Measurements from ENCODE around the gene FUT1.
A peak's percentile ranks its signal among the peaks of the same experiment; 100 is the strongest.

Gene FUT1

DNA sequence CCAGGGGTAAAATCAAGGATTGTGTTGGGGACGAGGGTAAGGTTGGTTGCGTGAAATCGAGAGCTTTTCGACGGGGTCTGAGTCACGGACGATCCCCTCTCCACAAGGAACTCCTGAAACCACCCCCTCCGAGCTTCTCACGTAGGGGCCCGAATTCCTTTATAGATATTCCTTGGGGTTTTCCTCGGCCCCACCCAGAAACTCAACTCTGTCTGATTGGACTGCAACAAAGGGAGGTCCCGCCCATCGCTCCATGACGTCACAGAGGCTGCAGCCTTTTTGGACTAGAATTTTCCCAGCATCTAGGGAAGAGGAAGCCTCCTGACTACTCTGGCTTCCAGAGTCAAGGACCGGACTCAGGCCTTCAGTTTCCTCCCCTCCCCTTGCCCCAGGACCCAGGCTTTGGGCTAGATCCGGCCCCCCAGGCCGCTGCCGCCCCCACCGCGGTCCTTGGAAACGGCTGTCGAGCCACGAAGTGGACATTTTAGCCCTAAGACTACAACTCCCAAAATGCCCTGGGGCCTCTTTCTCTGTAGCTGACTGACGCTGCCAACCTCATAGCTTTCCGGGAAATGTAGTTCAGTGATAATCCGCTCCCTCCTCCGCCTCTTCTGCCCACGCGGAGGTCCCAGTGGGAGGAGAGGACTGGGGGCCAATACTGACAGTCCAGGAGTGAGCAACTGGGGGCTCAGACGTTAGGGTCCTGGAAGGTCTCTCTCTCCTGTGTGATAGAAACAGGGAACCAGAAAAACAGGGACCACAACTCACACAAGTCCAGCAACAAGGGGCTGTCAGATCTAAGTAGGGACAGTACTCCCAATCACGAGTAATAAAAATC is 5.5 kb downstream of the FUT1 start, which contains the start of gene IZUMO1:
IZUMO1 (minus strand) TSS at position 172 of the 838 bp plus-strand sequence. CDS start 1,050 bp downstream, outside the sequence.
- no peaks in the 10 kb centered on the region for H3K9me3 ChIP-seq (ENCODE audit: control insufficient read depth, insufficient read depth, low read length)
- H3K9ac ChIP-seq (ENCODE audit: low read depth, low read length), result peak within 1 kb of the TSS; percentile 6
- peak within 1 kb of the TSS; percentile 55 for H3K4me3 ChIP-seq (ENCODE audit: low read depth, low read length)
- H3K27me3 ChIP-seq (ENCODE audit: control insufficient read depth, insufficient read depth, low read length), result no peaks in the 10 kb centered on the region
- H3K4me1 ChIP-seq (ENCODE audit: control insufficient read depth, insufficient read depth, low read length), result peaks cover 9% of the 10 kb centered on the region
- H3K36me3 ChIP-seq (ENCODE audit: control insufficient read depth, insufficient read depth, low read length), result peaks cover 16% of the 10 kb centered on the region

DNA sequence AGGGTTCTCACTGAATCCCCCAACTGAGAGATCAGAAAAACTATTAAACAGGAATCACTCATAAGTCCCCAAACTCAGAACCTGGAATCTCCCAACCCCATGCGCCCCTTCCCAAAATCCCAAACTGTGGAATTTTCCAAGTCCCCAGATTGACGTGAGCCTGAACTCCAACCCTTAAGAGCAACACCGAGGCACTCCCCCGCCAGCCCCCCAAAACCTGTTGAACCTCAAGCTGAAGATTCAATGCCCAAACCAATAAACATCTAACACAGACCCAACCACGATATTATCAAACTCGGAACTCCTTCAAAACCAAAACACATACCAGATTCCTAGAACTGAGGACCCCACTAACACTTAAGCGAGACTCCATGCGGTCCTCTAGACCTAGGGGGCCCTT is 6.3 kb downstream of the FUT1 start:
- no peaks in the 10 kb centered on the region for H3K9me3 ChIP-seq (ENCODE audit: control insufficient read depth, insufficient read depth, low read length)
- peaks cover 15% of the 10 kb centered on the region for H3K36me3 ChIP-seq (ENCODE audit: control insufficient read depth, insufficient read depth, low read length)
- H3K4me1 ChIP-seq (ENCODE audit: control insufficient read depth, insufficient read depth, low read length), result peaks cover 6% of the 10 kb centered on the region
- peak overlapping the region; percentile 55 for H3K4me3 ChIP-seq (ENCODE audit: low read depth, low read length)
- no peak overlapping the region for H3K9ac ChIP-seq (ENCODE audit: low read depth, low read length)
- no peaks in the 10 kb centered on the region for H3K27me3 ChIP-seq (ENCODE audit: control insufficient read depth, insufficient read depth, low read length)

DNA sequence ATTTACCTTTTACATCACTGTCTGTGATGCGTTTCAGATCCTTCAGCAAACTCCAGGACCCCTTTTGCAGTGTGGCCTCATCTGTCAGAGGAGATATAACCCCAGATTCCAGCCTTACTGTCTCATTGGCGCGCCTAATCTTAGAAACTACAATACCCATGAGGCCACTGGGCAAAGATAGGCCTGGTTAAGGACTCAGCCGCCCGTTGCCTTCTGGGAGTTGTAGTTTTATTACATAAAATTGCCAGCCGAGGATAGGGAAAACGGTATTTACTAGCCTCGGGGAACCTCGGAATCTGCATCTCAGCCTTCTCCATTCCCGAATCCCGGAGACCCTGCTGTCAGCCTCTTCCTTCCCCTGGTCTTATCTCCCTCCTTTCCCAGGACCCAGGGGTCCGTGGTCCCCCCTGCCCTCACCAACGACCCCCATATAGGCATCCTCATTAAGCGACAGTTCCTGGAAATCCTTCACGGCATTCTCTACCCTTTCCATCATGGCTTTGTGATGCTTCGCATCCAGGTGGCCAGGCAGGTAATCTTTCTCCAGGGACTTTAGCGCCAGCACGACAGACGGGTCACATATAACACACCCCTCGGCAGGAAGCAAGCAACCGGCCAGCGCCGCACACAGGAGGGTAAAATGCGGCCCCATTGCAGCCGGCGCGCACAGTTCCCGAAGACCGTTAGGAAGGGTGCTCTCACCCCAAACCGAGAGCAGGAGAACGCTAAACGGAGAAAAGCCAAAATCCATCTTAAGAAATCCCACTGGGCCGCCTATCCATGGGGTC is 7.0 kb downstream of the FUT1 start:
- Histone ChIP-seq H3K9me3 (ENCODE audit: control insufficient read depth, insufficient read depth, low read length) (no peaks in the 10 kb centered on the region), H3K4me3 (ENCODE audit: low read depth, low read length) (peak overlapping the region; percentile 9), H3K27me3 (ENCODE audit: control insufficient read depth, insufficient read depth, low read length) (peaks cover 5% of the 10 kb centered on the region), H3K36me3 (ENCODE audit: control insufficient read depth, insufficient read depth, low read length) (peaks cover 8% of the 10 kb centered on the region), H3K9ac (ENCODE audit: low read depth, low read length) (no peak overlapping the region), H3K4me1 (ENCODE audit: control insufficient read depth, insufficient read depth, low read length) (peaks cover 9% of the 10 kb centered on the region)

DNA sequence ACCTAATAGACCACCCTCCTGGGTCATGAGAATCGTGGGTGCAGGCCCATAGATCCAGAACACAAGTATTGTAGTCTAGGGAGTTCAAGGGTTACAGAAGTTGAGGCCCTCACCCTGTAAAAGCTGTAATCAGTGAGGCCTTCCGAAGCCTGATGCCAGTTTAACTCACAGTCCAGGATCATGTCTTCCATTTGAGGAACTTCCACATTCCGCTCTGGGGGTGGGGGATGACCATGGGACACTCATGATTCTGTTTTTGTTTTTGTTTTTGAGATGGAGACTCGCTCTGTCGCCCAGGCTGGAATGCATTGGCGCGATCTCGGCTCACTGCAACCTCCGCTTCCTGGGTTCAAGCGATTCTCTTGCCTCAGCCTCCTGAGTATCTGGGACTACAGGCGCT is 10.3 kb downstream of the FUT1 start:
- H3K4me3 ChIP-seq (ENCODE audit: low read depth, low read length), result peak overlapping the region; percentile 24
- H3K9ac ChIP-seq (ENCODE audit: low read depth, low read length), result no peak overlapping the region
- H3K27me3 ChIP-seq (ENCODE audit: control insufficient read depth, insufficient read depth, low read length), result peaks cover 19% of the 10 kb centered on the region
- no peaks in the 10 kb centered on the region for H3K9me3 ChIP-seq (ENCODE audit: control insufficient read depth, insufficient read depth, low read length)
- peaks cover 12% of the 10 kb centered on the region for H3K4me1 ChIP-seq (ENCODE audit: control insufficient read depth, insufficient read depth, low read length)
- no peaks in the 10 kb centered on the region for H3K36me3 ChIP-seq (ENCODE audit: control insufficient read depth, insufficient read depth, low read length)

DNA sequence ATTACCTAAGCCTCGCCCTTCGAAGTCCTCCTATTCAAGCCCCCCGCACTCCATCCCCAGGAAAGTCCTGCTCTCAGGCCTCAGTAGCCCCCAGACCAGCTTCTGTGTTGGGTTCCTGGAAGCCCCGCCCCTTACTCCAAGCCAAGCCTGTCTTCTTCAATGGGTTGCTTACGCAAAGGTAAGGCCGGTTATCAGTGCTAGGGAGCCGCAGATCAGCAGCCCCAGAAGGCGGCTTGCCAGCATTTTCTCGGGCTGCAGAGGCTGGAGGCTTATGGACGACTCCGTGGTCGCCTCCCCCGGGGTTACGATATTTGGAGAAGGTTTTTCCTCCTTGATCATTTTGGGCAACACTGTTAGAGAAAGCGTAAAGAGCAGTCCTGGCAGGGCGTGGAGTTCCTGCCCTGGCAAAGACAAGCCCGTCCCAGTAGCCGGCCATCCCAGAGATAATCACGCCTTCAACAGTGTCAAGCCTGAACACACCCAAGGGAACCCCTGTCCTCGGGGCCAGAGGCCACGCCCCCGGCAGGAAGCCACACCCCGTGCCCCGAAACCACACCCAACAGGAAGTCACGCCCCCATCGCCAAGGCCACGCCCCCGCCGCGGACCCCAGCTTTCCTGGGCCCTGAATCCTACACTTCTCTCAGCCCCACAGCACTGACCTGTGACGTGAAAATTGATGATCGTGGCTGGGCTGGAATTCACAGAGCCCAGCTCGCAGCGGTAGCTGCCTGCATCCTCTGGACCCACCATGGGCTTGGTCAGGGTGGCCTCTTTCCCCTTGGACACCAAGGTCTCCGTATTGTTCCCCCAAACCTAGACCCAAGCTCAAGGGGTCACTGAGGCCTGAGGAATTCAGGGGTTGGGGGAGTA is 11.1 kb downstream of the FUT1 start:
- no peaks in the 10 kb centered on the region for H3K9me3 ChIP-seq (ENCODE audit: control insufficient read depth, insufficient read depth, low read length)
- no peak overlapping the region for H3K9ac ChIP-seq (ENCODE audit: low read depth, low read length)
- H3K4me3 ChIP-seq (ENCODE audit: low read depth, low read length), result peak overlapping the region; percentile 48
- no peaks in the 10 kb centered on the region for H3K36me3 ChIP-seq (ENCODE audit: control insufficient read depth, insufficient read depth, low read length)
- H3K27me3 ChIP-seq (ENCODE audit: control insufficient read depth, insufficient read depth, low read length), result peaks cover 19% of the 10 kb centered on the region
- peaks cover 11% of the 10 kb centered on the region for H3K4me1 ChIP-seq (ENCODE audit: control insufficient read depth, insufficient read depth, low read length)

DNA sequence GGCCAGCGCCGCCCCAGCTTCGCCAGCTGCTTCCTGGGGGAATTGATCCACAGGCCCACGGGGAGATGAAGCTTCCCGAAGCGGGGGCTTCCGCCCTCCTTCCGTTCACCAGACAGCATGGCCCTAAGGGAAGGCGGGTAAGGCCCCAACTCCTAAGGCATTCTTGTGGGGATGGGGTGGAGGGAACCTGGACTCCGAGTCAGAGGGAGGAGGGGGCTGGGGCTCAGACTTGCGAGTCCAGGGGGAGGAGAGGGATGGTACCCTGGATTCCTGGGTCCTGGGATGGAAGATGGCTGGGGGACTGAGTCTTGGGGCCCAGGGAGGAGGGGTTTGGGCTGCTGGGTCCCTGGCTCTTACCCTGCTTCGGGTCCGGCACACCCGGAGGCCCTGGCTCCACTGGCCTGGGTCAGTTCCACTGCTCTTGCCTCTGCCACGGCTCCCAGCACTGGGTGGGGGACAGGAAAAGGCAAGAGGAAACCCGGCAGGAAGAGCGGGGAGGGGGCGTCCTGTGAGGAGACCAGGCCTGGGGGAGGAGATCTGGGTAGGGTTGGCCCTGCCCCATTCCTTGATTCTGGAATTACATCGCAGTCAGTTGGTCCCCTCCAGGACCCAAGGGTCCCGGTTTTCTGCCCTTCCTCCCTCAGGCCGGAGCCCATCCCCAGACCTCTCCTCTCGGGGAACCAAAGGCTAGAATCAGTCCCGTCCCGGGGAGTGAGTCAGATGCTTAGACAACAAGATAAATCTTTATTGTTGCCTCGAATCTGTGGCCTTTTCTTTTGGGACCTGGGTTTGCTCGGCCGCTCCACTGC is 12.1 kb downstream of the FUT1 start, which contains the start of gene RASIP1:
RASIP1 (minus strand) TSS at position 447 of the 809 bp plus-strand sequence; CDS start at position 119, 328 bp downstream.
- peak within 1 kb of the TSS; percentile 48 for H3K4me3 ChIP-seq (ENCODE audit: low read depth, low read length)

DNA sequence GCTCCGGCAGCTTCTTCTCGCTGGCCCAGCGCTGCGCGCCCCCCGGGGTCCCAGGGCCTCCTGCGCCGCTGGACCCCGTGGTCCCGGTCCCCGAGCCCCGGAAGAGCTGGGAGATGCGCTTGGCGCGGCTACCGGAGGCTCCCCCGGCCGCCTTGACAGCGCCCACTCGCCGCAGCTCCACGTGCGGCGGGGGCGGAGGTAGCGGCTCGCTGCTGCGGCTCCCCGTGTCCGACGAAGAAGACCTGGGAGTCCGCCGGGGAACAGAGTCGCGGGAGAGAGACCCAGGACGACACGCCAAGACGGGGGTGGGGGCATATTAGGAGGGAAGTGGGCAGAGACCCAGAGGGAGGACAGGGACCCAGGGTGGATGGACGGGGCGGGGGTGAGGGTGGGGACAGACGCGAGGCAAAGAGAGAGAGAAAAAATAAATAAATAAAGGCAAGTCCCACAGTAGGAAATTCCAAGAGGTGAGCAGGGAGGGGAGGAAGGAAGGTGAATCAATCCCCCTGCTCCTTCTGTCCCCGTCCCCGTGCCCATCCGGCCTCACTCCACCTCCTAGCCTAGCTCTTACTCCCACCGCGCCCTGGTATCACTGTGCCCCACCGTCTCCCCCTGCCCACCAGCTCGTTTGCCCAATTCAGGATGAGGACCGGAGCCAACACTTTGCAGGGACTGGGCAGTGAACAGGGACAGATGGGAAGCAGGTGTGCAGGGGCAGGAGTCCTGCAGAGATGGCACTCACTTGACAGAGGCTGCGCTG is 12.9 kb downstream of the FUT1 start:
- Histone ChIP-seq H3K4me1 (ENCODE audit: control insufficient read depth, insufficient read depth, low read length) (peaks cover 7% of the 10 kb centered on the region), H3K27me3 (ENCODE audit: control insufficient read depth, insufficient read depth, low read length) (peaks cover 19% of the 10 kb centered on the region), H3K36me3 (ENCODE audit: control insufficient read depth, insufficient read depth, low read length) (no peaks in the 10 kb centered on the region), H3K9me3 (ENCODE audit: control insufficient read depth, insufficient read depth, low read length) (no peaks in the 10 kb centered on the region), H3K9ac (ENCODE audit: low read depth, low read length) (no peak overlapping the region), H3K4me3 (ENCODE audit: low read depth, low read length) (peak overlapping the region; percentile 48)

More for the DNA sequence above, 12.1 kb downstream of the FUT1 start, which contains the start of gene RASIP1:
- no peaks in the 10 kb centered on the region for H3K9me3 ChIP-seq (ENCODE audit: control insufficient read depth, insufficient read depth, low read length)
- no peaks in the 10 kb centered on the region for H3K36me3 ChIP-seq (ENCODE audit: control insufficient read depth, insufficient read depth, low read length)
- H3K9ac ChIP-seq (ENCODE audit: low read depth, low read length), result no peak within 1 kb of the TSS
- peaks cover 19% of the 10 kb centered on the region for H3K27me3 ChIP-seq (ENCODE audit: control insufficient read depth, insufficient read depth, low read length)
- peaks cover 8% of the 10 kb centered on the region for H3K4me1 ChIP-seq (ENCODE audit: control insufficient read depth, insufficient read depth, low read length)

DNA sequence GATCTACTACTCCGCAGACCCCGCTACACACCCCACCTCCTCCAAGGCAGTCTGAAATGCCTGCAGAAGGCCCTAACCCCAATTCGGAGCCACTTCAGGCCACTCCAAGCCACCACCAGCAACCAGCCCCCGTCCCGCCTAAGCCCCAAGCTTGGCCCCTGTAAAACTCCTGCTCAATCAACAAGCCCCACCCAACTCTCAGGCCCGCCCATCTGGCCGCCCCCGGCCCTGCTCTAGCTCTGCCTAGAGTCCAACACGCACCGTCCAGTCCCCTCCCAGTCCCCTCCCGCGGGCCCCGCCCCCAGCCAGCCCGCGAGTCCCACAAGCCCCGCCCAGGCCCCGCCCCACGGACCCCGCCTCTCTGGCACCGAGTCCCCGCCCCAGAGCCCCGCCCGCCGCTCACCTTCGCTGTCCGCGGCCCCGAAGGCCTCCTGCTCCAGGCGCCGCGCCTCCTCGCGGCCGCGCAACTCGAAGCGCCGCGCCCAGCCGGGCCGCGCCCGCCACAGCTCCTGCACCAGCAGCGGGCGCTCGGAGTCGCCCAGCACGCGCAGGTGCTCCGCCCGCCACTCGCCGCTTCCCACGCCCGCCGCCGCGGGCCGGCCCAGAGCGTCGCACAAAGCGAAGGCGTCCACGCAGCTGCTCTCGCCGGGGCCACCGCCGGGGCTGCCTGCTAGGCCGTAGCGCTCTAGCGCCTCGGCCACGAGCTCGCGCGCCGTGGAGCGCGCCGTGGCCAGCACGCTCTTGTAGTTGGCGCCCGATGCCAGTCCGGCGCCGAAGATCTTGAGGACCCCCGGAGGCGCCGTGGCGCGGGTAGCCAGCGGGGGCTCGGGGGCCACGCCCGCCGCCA is 13.7 kb downstream of the FUT1 start:
- no peaks in the 10 kb centered on the region for H3K9me3 ChIP-seq (ENCODE audit: control insufficient read depth, insufficient read depth, low read length)
- no peak overlapping the region for H3K9ac ChIP-seq (ENCODE audit: low read depth, low read length)

DNA sequence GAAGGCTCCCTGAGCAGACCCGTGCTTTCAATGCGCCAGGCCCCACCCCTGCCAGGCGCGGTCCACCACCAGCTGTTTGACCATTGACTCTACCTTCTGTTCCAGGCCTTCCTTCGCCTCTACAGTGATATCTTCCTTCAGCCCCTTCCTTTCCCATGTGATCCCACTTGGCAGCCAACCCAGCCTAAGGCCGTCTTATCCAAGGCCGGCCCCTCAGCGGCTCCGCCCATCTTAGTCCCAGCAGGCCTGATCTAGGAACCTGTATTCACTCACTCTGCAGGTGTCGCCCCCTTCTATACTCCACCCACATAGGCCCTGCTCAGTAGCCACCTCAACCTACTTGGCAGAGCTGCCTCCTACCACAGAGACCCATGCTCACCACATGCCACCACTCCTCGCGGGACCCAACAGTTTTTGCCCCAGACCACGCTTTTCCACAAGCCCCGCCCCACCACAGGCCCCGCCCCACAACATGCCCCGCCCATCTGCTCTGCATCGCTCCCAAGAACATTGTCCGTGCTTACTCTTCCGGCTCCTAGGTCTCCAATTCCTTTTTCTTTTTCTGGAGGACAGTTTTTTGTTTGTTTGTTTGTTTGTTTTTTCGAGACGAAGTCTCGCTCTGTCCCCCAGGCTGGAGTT is 15.0 kb downstream of the FUT1 start:
- Histone ChIP-seq H3K9ac (ENCODE audit: low read depth, low read length) (no peak overlapping the region), H3K4me3 (ENCODE audit: low read depth, low read length) (peak overlapping the region; percentile 12), H3K9me3 (ENCODE audit: control insufficient read depth, insufficient read depth, low read length) (no peaks in the 10 kb centered on the region), H3K36me3 (ENCODE audit: control insufficient read depth, insufficient read depth, low read length) (peaks cover 3% of the 10 kb centered on the region), H3K27me3 (ENCODE audit: control insufficient read depth, insufficient read depth, low read length) (peaks cover 19% of the 10 kb centered on the region), H3K4me1 (ENCODE audit: control insufficient read depth, insufficient read depth, low read length) (peaks cover 7% of the 10 kb centered on the region)

More for the DNA sequence above, 13.7 kb downstream of the FUT1 start:
- peaks cover 7% of the 10 kb centered on the region for H3K4me1 ChIP-seq (ENCODE audit: control insufficient read depth, insufficient read depth, low read length)
- H3K27me3 ChIP-seq (ENCODE audit: control insufficient read depth, insufficient read depth, low read length), result peaks cover 19% of the 10 kb centered on the region
- H3K4me3 ChIP-seq (ENCODE audit: low read depth, low read length), result peak overlapping the region; percentile 45
- no peaks in the 10 kb centered on the region for H3K36me3 ChIP-seq (ENCODE audit: control insufficient read depth, insufficient read depth, low read length)

Data from iPS-15b (cell line).